Loucy (cell line): ENCODE results near the gene VSTM5.

Experiments used
- EZH2phosphoT487 ChIP-seq: fragments of 200-600 bp; IDR thresholded peaks from 2 replicates; pipeline ENCODE4 v1.6.1; 2018; ENCODE audit warnings: antibody characterized with exemption, mild to moderate bottlenecking, moderate library complexity, borderline replicate concordance
- TF ChIP-seq, protein P1 (sequence below): fragments of 200-600 bp; sonication (generic); conservative IDR thresholded peaks from 2 replicates; pipeline ENCODE4 v1.5.1; 2014; ENCODE audit warnings: mild to moderate bottlenecking, antibody characterized with exemption, low read length

DNA sequence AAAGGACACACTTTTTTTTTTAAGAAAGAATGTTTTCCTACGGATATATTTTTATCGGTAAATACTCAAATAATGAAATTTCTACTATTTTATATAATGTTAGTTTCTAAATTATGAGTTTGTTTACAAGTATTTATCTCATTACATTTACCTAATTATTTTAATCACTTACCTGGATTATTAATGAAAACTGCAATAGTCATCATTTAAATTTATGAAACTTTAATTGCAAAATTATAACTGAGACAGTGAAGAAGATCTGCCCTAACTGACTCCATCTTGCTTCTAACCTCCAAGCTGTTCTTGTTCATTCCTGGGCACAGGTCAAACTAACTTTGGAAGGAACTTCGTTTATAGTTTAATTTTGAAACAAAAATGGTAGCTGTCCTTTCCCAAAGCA is 25.2 kb upstream of the VSTM5 start:
- TF ChIP-seq, protein P1, sequence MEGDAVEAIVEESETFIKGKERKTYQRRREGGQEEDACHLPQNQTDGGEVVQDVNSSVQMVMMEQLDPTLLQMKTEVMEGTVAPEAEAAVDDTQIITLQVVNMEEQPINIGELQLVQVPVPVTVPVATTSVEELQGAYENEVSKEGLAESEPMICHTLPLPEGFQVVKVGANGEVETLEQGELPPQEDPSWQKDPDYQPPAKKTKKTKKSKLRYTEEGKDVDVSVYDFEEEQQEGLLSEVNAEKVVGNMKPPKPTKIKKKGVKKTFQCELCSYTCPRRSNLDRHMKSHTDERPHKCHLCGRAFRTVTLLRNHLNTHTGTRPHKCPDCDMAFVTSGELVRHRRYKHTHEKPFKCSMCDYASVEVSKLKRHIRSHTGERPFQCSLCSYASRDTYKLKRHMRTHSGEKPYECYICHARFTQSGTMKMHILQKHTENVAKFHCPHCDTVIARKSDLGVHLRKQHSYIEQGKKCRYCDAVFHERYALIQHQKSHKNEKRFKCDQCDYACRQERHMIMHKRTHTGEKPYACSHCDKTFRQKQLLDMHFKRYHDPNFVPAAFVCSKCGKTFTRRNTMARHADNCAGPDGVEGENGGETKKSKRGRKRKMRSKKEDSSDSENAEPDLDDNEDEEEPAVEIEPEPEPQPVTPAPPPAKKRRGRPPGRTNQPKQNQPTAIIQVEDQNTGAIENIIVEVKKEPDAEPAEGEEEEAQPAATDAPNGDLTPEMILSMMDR, result no peak
- no peak for TF ChIP-seq EZH2phosphoT487
